Parathyroid adenoma (tissue), 2 donors: ENCODE results near the gene ERGIC3.
"Not testable (repeated sequence)": the region's sequence is repeated elsewhere in the genome, so short reads cannot be mapped to it uniquely, and the experiment has no call there.

Source experiments
- H2AFZ ChIP-seq: fragments of 300-600 bp; sonication (generic); one replicate; pipeline ENCODE4 v1.7.0; 2017; ENCODE audit warnings: antibody characterized with exemption, mild to moderate bottlenecking
- H3K27ac ChIP-seq: fragments of 300-600 bp; sonication (generic); one replicate; pipeline ENCODE4 v1.7.0; 2017
- H3K27me3 ChIP-seq: fragments of 300-600 bp; sonication (generic); one replicate; pipeline ENCODE4 v1.7.0; 2017; ENCODE audit warnings: low read length; ENCODE audit not compliant: control insufficient read depth, insufficient read depth
- H3K36me3 ChIP-seq: fragments of 300-600 bp; sonication (generic); one replicate; pipeline ENCODE4 v1.7.0; 2017; ENCODE audit warnings: low read length; ENCODE audit not compliant: control insufficient read depth, insufficient read depth
- H3K4me1 ChIP-seq: fragments of 300-600 bp; sonication (generic); one replicate; pipeline ENCODE4 v1.7.0; 2017; ENCODE audit warnings: control low read depth
- H3K4me2 ChIP-seq: fragments of 300-600 bp; sonication (generic); one replicate; pipeline ENCODE4 v1.7.0; 2017; ENCODE audit warnings: low read length
- H3K4me3 ChIP-seq: fragments of 300-600 bp; sonication (generic); one replicate; pipeline ENCODE4 v1.7.0; 2017; ENCODE audit warnings: low read depth, low read length
- H3K79me2 ChIP-seq: fragments of 300-600 bp; sonication (generic); one replicate; pipeline ENCODE4 v1.7.0; 2017; ENCODE audit warnings: control low read depth
- H3K9ac ChIP-seq: fragments of 300-600 bp; sonication (generic); one replicate; pipeline ENCODE4 v1.7.0; 2017; ENCODE audit warnings: mild to moderate bottlenecking
- H3K9me3 ChIP-seq: fragments of 300-600 bp; sonication (generic); one replicate; pipeline ENCODE4 v1.7.0; 2017; ENCODE audit warnings: low read length; ENCODE audit not compliant: control insufficient read depth
- CTCF ChIP-seq: fragments of 300-600 bp; sonication (generic); IDR thresholded peaks from one replicate; pipeline ENCODE4 v1.7.0; 2017; ENCODE audit warnings: antibody characterized with exemption, mild to moderate bottlenecking
- donor health status: primary hyperparathyroidism.

Gene ERGIC3

DNA sequence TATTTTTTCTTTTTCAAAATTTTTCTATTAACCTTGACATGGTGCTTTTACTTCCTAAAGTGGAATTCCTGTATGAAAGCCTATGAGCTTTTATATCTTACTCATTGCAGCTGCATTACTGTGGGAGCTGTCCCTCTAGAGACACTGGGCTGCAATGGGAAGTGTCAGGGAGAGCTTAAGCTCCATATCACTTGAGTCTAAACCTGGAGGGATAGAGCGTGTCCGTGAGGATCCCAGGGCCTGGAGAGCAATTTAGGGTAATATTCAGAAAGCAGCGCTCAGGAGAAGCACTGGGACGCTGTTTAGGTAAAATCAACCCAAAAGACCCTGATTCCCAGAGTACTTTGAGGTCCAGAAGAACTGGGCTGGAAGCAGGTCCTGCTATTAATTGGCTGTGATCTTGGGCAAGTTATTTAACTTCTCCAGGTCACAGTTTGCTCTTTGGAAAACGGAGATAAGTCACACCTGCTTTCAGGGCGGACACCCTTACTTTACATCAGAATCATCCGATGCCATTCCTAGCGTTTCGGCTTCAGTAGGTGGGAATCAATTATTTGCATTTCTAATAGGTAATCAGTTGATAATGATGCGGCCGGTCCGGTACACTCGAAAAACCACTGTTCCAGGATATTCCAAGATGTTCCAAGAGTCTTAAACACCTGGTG is 628 bp upstream of the ERGIC3 start:
- Histone ChIP-seq H3K4me1 (peaks cover 3% of the 10 kb centered on the region), H3K27me3 (no peaks in the 10 kb centered on the region), H3K79me2 (peaks cover 3% of the 10 kb centered on the region), H3K4me2 (peak overlapping the region; percentile 82), H3K27ac (peak overlapping the region; percentile 71), H3K36me3 (no peaks in the 10 kb centered on the region), H3K4me3 (peak overlapping the region; percentile 88), H3K9me3 (no peaks in the 10 kb centered on the region), H2AFZ (peak overlapping the region; percentile 98), H3K9ac (no peak overlapping the region)
- TF ChIP-seq CTCF, result no peak

GRCh38 chr20:35542990-35543389 is 1.1 kb downstream of the ERGIC3 start:
- H3K27me3 ChIP-seq, result no peaks in the 10 kb centered on the region
- peaks cover 3% of the 10 kb centered on the region for H3K4me1 ChIP-seq
- no peaks in the 10 kb centered on the region for H3K36me3 ChIP-seq
- no peaks in the 10 kb centered on the region for H3K9me3 ChIP-seq
- H2AFZ ChIP-seq, result no peak overlapping the region
- H3K4me2 ChIP-seq, result no peak overlapping the region
- no peak overlapping the region for H3K27ac ChIP-seq
- H3K9ac ChIP-seq, result no peak overlapping the region
- peaks cover 3% of the 10 kb centered on the region for H3K79me2 ChIP-seq
- no peak overlapping the region for H3K4me3 ChIP-seq
- TF ChIP-seq CTCF, result no peak

DNA sequence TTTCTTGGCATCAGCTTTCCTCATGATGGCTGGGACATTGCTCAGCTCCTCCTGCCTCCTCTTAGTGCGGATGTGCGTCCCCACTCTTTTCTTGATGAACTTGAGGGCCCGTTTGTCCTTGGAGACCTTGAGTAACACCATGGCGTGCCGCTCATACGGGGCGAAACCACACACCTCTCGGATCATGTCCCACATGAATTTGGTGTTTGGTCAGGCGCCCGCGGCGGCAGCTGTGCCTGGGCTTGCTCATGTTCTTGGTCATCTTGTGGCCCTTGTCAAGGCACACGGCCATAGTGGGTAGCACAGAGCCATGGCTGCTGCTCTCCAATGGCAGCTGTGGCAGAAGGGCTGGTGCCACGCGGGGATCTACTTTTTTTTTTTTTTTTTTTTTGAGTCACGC is 2.6 kb downstream of the ERGIC3 start:
- no peak overlapping the region for H3K27ac ChIP-seq
- H3K4me1 ChIP-seq, result peaks cover 3% of the 10 kb centered on the region
- no peaks in the 10 kb centered on the region for H3K36me3 ChIP-seq
- TF ChIP-seq CTCF, result no peak
- H3K27me3 ChIP-seq, result no peaks in the 10 kb centered on the region
- peaks cover 3% of the 10 kb centered on the region for H3K79me2 ChIP-seq
- no peak overlapping the region for H3K4me3 ChIP-seq
- H3K9me3 ChIP-seq, result no peaks in the 10 kb centered on the region
- no peak overlapping the region for H3K9ac ChIP-seq
- H3K4me2 ChIP-seq, result no peak overlapping the region
- H2AFZ ChIP-seq, result no peak overlapping the region

DNA sequence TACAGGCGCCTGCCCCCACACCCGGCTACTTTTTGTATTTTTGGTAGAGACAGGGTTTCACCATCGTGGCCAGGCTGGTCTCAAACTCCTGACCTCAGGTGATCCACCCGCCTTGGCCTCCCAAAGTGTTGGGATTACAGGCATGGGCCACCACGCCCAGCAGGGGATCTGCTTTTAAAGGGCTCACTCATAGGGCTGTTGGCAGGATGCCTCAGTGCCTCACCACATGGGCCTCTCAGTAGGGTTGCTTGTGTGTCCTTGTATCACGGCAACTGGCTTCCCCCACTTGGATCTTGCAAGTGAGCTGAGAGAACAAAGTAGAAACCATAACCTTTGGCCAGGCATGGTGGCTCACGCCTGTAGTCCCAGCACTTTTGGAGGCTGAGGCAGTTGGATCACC is 3.1 kb downstream of the ERGIC3 start:
- H3K4me3 ChIP-seq, H3K9me3 ChIP-seq, H3K4me2 ChIP-seq, H2AFZ ChIP-seq, H3K79me2 ChIP-seq, H3K4me1 ChIP-seq, H3K36me3 ChIP-seq, H3K9ac ChIP-seq, H3K27me3 ChIP-seq, H3K27ac ChIP-seq: not testable (repeated sequence)

GRCh38 chr20:35546127-35546526 is 4.2 kb downstream of the ERGIC3 start:
- no peak overlapping the region for H3K4me3 ChIP-seq
- no peaks in the 10 kb centered on the region for H3K27me3 ChIP-seq
- no peaks in the 10 kb centered on the region for H3K36me3 ChIP-seq
- no peak overlapping the region for H3K9ac ChIP-seq
- no peaks in the 10 kb centered on the region for H3K9me3 ChIP-seq
- no peak overlapping the region for H3K4me2 ChIP-seq
- no peak for TF ChIP-seq CTCF
- H3K4me1 ChIP-seq, result peaks cover 3% of the 10 kb centered on the region
- H3K27ac ChIP-seq, result no peak overlapping the region
- H2AFZ ChIP-seq, result no peak overlapping the region
- H3K79me2 ChIP-seq, result peaks cover 3% of the 10 kb centered on the region
